ENCODE results near the gene TENM3.
"Not testable (repeated sequence)": the region's sequence is repeated elsewhere in the genome, so short reads cannot be mapped to it uniquely, and the experiment has no call there.

DNA sequence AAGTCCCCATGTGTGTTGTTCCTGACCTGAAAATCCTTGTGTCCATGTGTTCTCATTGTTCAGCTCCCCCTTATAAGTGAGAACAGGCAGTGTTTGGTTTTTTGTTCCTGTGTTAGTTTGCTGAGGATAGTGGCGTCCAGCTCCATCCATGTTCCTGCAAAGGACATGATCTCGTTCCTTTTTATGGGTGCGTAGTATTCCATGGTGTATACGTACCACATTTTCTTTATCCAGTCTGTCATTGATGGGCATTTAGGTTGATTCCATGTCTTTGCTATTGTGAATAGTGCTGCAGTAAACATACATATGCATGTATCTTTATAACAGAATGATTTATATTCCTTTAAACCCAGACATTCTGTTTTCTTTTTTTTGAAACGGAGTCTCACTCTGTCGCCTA lies 6.2 kb upstream of the TENM3 start:
- TF ChIP-seq, protein P1, sequence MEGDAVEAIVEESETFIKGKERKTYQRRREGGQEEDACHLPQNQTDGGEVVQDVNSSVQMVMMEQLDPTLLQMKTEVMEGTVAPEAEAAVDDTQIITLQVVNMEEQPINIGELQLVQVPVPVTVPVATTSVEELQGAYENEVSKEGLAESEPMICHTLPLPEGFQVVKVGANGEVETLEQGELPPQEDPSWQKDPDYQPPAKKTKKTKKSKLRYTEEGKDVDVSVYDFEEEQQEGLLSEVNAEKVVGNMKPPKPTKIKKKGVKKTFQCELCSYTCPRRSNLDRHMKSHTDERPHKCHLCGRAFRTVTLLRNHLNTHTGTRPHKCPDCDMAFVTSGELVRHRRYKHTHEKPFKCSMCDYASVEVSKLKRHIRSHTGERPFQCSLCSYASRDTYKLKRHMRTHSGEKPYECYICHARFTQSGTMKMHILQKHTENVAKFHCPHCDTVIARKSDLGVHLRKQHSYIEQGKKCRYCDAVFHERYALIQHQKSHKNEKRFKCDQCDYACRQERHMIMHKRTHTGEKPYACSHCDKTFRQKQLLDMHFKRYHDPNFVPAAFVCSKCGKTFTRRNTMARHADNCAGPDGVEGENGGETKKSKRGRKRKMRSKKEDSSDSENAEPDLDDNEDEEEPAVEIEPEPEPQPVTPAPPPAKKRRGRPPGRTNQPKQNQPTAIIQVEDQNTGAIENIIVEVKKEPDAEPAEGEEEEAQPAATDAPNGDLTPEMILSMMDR (IDR thresholded peaks at IDR 0.05 in 2 of 3, conservative IDR thresholded peaks at IDR 0.05 in 1 of 3; ENCODE audit: control insufficient read depth in 2 of 3, extremely low read depth in 1 of 3, insufficient read depth in 1 of 3, low read depth in 3 of 3, low read length in 3 of 3), result not testable (repeated sequence)
- TF ChIP-seq EZH2 (IDR thresholded peaks at IDR 0.05; ENCODE audit: borderline replicate concordance, control insufficient read depth, low read depth, low read length); GABPA (IDR thresholded peaks at IDR 0.05; ENCODE audit: low read depth); POLR2A (IDR thresholded peaks at IDR 0.05; ENCODE audit: low read depth, low read length); CBFB (IDR thresholded peaks at IDR 0.05; ENCODE audit: low read depth): not testable (repeated sequence)

All from GM12878 (cell line).